ENCODE data around the gene CFAP161.

Gene CFAP161

GRCh38 chr15:81108427-81108826, 25.6 kb upstream of the CFAP161 start:
- peak; percentile 8 for DNase-seq (ENCODE audit: low read depth, low spot score)
- Histone ChIP-seq H3K4me3 (ENCODE audit: insufficient read length, low read depth) (no peak overlapping the region), H3K9me3 (ENCODE audit: insufficient read depth, low read length) (no peaks in the 10 kb centered on the region), H3K36me3 (ENCODE audit: insufficient read depth, insufficient read length, low read length) (no peaks in the 10 kb centered on the region), H3K9ac (ENCODE audit: insufficient read length, low read depth) (no peak overlapping the region), H3K4me1 (ENCODE audit: insufficient read depth, insufficient read length) (no peaks in the 10 kb centered on the region), H3K27me3 (ENCODE audit: insufficient read depth, insufficient read length) (no peaks in the 10 kb centered on the region)
- no peak for TF ChIP-seq ZNF274 (IDR thresholded peaks at IDR 0.05; ENCODE audit: low read depth, low read length)
- no peak for TF ChIP-seq YY1 (IDR thresholded peaks at IDR 0.05; ENCODE audit: insufficient read depth, insufficient read length)
- no peak for TF ChIP-seq SUZ12 (IDR thresholded peaks at IDR 0.05; ENCODE audit: extremely low read depth, insufficient read depth, insufficient read length)

- H3K9me3 ChIP-seq (ENCODE audit: insufficient read depth, low read length): no peaks in the 10 kb centered on the region
- no peak overlapping the region for H3K4me3 ChIP-seq (ENCODE audit: insufficient read length, low read depth)
- TF ChIP-seq ZNF274 (IDR thresholded peaks at IDR 0.05; ENCODE audit: low read depth, low read length): no peak
- no peaks in the 10 kb centered on the region for H3K36me3 ChIP-seq (ENCODE audit: insufficient read depth, insufficient read length, low read length)
- H3K27me3 ChIP-seq (ENCODE audit: insufficient read depth, insufficient read length): no peaks in the 10 kb centered on the region
- DNase-seq (ENCODE audit: low read depth, low spot score): no peak
- no peak overlapping the region for H3K9ac ChIP-seq (ENCODE audit: insufficient read length, low read depth)
- no peaks in the 10 kb centered on the region for H3K4me1 ChIP-seq (ENCODE audit: insufficient read depth, insufficient read length)
Measured at GRCh38 chr15:81111018-81111417, 23.1 kb upstream of the CFAP161 start.

DNA sequence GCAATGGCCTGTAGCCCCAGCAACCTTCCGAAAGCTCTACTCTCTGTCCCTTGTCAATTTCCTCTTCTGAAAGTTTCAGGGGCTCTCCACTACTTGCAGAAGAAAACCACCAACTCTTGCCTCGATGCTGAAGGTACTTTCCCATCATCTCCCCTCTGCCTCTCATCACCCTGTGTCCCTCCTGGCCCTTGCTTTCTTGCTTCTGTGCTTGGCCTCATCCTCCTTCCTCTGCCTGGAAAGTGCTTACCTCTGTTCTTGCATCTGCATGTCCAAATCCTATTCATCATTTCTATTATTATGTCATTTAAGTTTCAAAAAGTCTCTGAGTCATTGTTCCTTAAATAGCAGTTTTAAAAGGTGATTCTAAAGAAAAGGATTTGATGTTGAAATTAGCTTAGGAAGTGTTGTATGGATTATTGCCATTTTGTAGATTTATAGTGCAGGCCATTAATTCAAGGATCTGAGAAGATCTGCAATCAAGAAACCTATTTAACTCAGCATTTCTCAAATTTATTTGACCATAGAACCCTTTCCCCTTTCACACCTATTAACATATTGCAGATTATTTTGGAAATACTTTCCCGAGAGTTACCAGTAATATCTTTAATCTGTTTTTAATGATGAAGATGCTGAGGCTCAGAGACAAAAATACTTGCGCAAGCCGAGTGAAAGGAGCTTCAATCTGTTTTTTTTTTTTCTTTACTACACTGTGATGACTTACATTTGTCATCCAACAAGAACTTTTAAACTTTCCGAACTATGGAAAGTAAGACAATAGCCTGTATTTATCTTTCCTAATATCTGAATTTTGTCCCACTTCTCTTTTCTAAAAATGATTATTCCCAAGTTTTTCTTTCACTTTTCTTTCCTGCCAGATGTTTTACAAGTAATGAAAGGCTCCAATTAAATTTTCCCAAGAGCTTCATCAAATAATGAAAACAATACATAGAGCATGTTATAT, 22.3 kb upstream of the CFAP161 start:
- Histone ChIP-seq H3K9me3 (ENCODE audit: insufficient read depth, low read length) (no peaks in the 10 kb centered on the region), H3K4me3 (ENCODE audit: insufficient read length, low read depth) (no peak overlapping the region), H3K36me3 (ENCODE audit: insufficient read depth, insufficient read length, low read length) (no peaks in the 10 kb centered on the region), H3K27me3 (ENCODE audit: insufficient read depth, insufficient read length) (no peaks in the 10 kb centered on the region), H3K9ac (ENCODE audit: insufficient read length, low read depth) (no peak overlapping the region), H3K4me1 (ENCODE audit: insufficient read depth, insufficient read length) (no peaks in the 10 kb centered on the region)
- TF ChIP-seq YY1 (IDR thresholded peaks at IDR 0.05; ENCODE audit: insufficient read depth, insufficient read length) (no peak), SUZ12 (IDR thresholded peaks at IDR 0.05; ENCODE audit: extremely low read depth, insufficient read depth, insufficient read length) (no peak), ZNF274 (IDR thresholded peaks at IDR 0.05; ENCODE audit: low read depth, low read length) (no peak)
- DNase-seq (ENCODE audit: low read depth, low spot score): no peak

DNA sequence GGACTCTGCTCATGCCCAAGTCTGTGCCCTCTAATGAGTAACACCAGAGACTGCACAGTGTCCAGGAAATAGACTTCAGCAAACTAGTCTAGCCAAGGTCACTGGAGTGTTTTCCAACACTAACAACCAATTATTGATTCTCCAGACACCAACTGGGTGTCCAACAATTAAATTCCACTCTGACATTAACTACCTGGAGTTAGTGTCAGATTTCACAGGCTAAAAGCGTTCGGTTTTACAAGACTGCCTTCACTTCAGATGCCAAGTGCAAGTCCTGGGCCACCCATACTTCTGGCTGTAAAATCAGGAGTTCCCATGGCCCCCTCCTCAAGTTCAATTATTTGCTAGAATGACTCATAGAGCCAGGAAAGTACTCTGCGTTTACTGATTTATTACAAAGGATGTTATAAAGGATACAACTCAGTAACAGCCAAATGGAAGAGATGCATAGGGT, 20.8 kb upstream of the CFAP161 start:
- DNase-seq (ENCODE audit: low read depth, low spot score): no peak
- Histone ChIP-seq H3K4me3 (ENCODE audit: insufficient read length, low read depth) (no peak overlapping the region), H3K9me3 (ENCODE audit: insufficient read depth, low read length) (peaks cover under 1% of the 10 kb centered on the region; the same call in 1 of the 2 replicates), H3K36me3 (ENCODE audit: insufficient read depth, insufficient read length, low read length) (no peaks in the 10 kb centered on the region), H3K9ac (ENCODE audit: insufficient read length, low read depth) (no peak overlapping the region), H3K4me1 (ENCODE audit: insufficient read depth, insufficient read length) (no peaks in the 10 kb centered on the region), H3K27me3 (ENCODE audit: insufficient read depth, insufficient read length) (peaks cover 11% of the 10 kb centered on the region)
- no peak for TF ChIP-seq ZNF274 (IDR thresholded peaks at IDR 0.05; ENCODE audit: low read depth, low read length)

DNA sequence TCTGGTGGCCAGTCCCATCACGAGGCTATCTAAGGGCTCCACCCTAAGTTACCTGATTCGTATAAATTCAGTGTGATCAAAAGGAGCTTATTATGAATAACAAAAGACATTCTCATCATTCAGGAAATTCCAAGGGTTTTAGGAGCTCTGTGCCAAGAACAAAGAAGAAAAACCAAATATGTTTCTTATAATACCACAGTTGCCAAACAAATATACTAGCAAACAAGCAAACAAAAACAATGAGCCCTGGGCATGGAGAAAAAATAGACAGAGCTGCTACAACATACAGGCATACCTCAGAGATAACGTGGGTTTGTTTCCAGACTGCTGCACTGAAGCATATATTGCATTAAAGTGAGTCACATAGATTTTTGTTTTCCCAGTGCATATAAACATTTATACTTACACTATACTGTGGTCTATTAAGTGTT, 20.2 kb upstream of the CFAP161 start:
- TF ChIP-seq SUZ12 (IDR thresholded peaks at IDR 0.05; ENCODE audit: extremely low read depth, insufficient read depth, insufficient read length): no peak
- no peak for TF ChIP-seq ZNF274 (IDR thresholded peaks at IDR 0.05; ENCODE audit: low read depth, low read length)
- no peak for TF ChIP-seq YY1 (IDR thresholded peaks at IDR 0.05; ENCODE audit: insufficient read depth, insufficient read length)
- Histone ChIP-seq H3K9ac (ENCODE audit: insufficient read length, low read depth) (no peak overlapping the region), H3K9me3 (ENCODE audit: insufficient read depth, low read length) (peaks cover 3% of the 10 kb centered on the region; the same call in 1 of the 2 replicates), H3K36me3 (ENCODE audit: insufficient read depth, insufficient read length, low read length) (no peaks in the 10 kb centered on the region), H3K4me1 (ENCODE audit: insufficient read depth, insufficient read length) (no peaks in the 10 kb centered on the region), H3K4me3 (ENCODE audit: insufficient read length, low read depth) (no peak overlapping the region), H3K27me3 (ENCODE audit: insufficient read depth, insufficient read length) (peaks cover 17% of the 10 kb centered on the region)
- DNase-seq (ENCODE audit: low read depth, low spot score): no peak

DNA sequence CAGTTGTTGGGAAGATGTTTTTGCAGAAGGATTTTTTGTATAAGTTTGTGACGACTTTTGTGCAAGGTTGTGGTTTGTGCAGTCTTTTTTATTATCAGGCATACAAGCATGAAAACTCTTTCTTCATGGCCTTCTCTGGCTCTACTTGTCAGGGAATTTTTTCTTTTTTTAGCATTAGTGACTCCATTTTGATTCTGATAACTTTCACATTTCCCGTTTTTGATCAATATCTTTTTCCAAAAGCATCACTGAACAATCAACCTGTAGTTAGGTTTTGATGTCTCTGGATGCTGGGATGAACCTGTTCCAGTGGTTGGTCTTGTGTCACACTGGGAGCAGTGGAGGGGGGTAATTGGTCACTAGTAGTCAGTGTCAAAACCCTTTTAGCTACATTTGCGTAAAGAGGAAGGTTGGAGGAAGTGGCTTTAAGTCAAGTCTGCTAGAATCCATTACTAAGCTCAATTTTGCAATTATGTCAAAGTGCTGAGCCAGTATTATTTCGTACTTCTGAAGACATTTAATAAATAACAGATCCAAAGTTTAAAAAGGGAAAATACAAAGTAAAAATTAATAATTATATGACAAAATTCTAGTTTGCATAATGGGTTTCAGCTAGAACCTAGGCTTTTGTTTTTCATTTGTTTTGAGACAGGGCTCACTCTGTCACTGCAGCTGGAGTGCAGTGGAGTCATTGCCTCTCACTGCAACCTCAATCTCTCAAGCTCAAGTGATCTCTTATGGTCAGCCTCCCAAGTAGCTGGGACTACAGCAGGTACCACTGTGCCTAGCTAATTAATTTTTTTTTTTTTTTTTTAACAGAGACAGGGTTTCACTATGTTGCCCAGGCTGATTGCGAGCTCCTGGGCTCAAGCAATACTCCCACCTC, 18.8 kb upstream of the CFAP161 start:
- Histone ChIP-seq H3K9me3 (ENCODE audit: insufficient read depth, low read length) (peaks cover 3% of the 10 kb centered on the region; the same call in 1 of the 2 replicates), H3K9ac (ENCODE audit: insufficient read length, low read depth) (no peak overlapping the region), H3K27me3 (ENCODE audit: insufficient read depth, insufficient read length) (peaks cover 19% of the 10 kb centered on the region), H3K4me3 (ENCODE audit: insufficient read length, low read depth) (no peak overlapping the region), H3K36me3 (ENCODE audit: insufficient read depth, insufficient read length, low read length) (no peaks in the 10 kb centered on the region), H3K4me1 (ENCODE audit: insufficient read depth, insufficient read length) (no peaks in the 10 kb centered on the region)
- no peak for DNase-seq (ENCODE audit: low read depth, low spot score)
- TF ChIP-seq YY1 (IDR thresholded peaks at IDR 0.05; ENCODE audit: insufficient read depth, insufficient read length) (no peak), SUZ12 (IDR thresholded peaks at IDR 0.05; ENCODE audit: extremely low read depth, insufficient read depth, insufficient read length) (no peak), ZNF274 (IDR thresholded peaks at IDR 0.05; ENCODE audit: low read depth, low read length) (no peak)

DNA sequence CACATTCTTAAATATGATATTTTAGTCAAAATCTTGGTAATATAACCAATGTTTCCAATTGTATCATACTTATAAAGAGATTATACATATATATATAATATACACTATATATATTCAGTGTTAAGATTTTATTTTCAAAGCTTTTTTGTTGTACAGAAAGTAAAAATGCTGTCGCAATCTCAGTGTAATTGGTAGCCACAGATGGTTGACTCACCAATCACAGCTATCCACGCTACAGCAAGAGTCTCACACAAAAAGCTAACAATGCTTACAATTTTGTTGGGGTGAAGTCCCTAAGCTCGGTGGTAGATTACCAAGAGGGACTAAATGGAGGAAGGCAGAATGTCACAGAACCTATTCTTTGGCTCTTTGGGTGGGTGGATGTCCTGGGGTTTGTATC, 16.9 kb upstream of the CFAP161 start:
- H3K9ac ChIP-seq (ENCODE audit: insufficient read length, low read depth): no peak overlapping the region
- DNase-seq (ENCODE audit: low read depth, low spot score): no peak
- no peak for TF ChIP-seq ZNF274 (IDR thresholded peaks at IDR 0.05; ENCODE audit: low read depth, low read length)
- no peak for TF ChIP-seq SUZ12 (IDR thresholded peaks at IDR 0.05; ENCODE audit: extremely low read depth, insufficient read depth, insufficient read length)
- TF ChIP-seq YY1 (IDR thresholded peaks at IDR 0.05; ENCODE audit: insufficient read depth, insufficient read length): no peak
- no peaks in the 10 kb centered on the region for H3K4me1 ChIP-seq (ENCODE audit: insufficient read depth, insufficient read length)
- H3K36me3 ChIP-seq (ENCODE audit: insufficient read depth, insufficient read length, low read length): no peaks in the 10 kb centered on the region
- H3K27me3 ChIP-seq (ENCODE audit: insufficient read depth, insufficient read length): peaks cover 19% of the 10 kb centered on the region
- peaks cover 15% of the 10 kb centered on the region for H3K9me3 ChIP-seq (ENCODE audit: insufficient read depth, low read length)
- no peak overlapping the region for H3K4me3 ChIP-seq (ENCODE audit: insufficient read length, low read depth)

Measured in NT2/D1 (cell line).